Nephron (organoid): ENCODE measurements around the gene MFAP1.
"Not testable (repeated sequence)": the region's sequence is repeated elsewhere in the genome, so short reads cannot be mapped to it uniquely, and the experiment has no call there.

ENCODE experiments used
- H3K27ac Mint-ChIP-seq, 3 experiments: 2 replicates each; pipeline ENCODE4 v1.8.0; 2020; ENCODE audit warnings: mixed read lengths in 3 of 3, mild to moderate bottlenecking in 2 of 3, moderate library complexity in 1 of 3
- H3K27me3 Mint-ChIP-seq: 2 replicates; pipeline ENCODE4 v1.8.0; 2021; ENCODE audit warnings: low read depth, mild to moderate bottlenecking, moderate library complexity, mixed read lengths
- H3K36me3 Mint-ChIP-seq: 2 replicates; pipeline ENCODE4 v1.8.0; 2020; ENCODE audit warnings: low read depth, mixed read lengths
- H3K4me1 Mint-ChIP-seq: 2 replicates; pipeline ENCODE4 v1.8.0; 2020; ENCODE audit warnings: mixed read lengths
- H3K4me3 Mint-ChIP-seq, 3 experiments: 2 replicates each; pipeline ENCODE4 v1.8.0; 2020; ENCODE audit warnings: mild to moderate bottlenecking in 3 of 3, mixed read lengths in 3 of 3, moderate library complexity in 2 of 3
- H3K9me3 Mint-ChIP-seq: 2 replicates; pipeline ENCODE4 v1.8.0; 2020; ENCODE audit warnings: mixed read lengths
- CTCF ChIP-seq, 3 experiments: fragments of 200-600 bp; sonication (generic); IDR thresholded peaks; one replicate each; pipeline ENCODE4 v1.5.0; 2021; ENCODE audit warnings: antibody characterized with exemption in 3 of 3; ENCODE audit not compliant: unreplicated experiment in 3 of 3

The MFAP1 gene

GRCh38 chr15:43867096-43867495 lies 42.6 kb upstream of the MFAP1 start:
- H3K4me3 Mint-ChIP-seq = no peak overlapping the region
- H3K27me3 Mint-ChIP-seq = no peaks in the 10 kb centered on the region
- no peaks in the 10 kb centered on the region for H3K36me3 Mint-ChIP-seq
- H3K4me1 Mint-ChIP-seq = no peaks in the 10 kb centered on the region
- H3K27ac Mint-ChIP-seq = no peak overlapping the region
- no peak for TF ChIP-seq CTCF (IDR thresholded peaks at IDR 0.05; ENCODE audit: unreplicated experiment in 3 of 3)
- H3K9me3 Mint-ChIP-seq = no peaks in the 10 kb centered on the region

- H3K27ac Mint-ChIP-seq, H3K4me3 Mint-ChIP-seq, H3K4me1 Mint-ChIP-seq, H3K9me3 Mint-ChIP-seq, H3K27me3 Mint-ChIP-seq, H3K36me3 Mint-ChIP-seq: not testable (repeated sequence)
These were observed 42.1 kb upstream of the MFAP1 start for GRCh38 chr15:43866636-43867035.

- no peak overlapping the region for H3K27ac Mint-ChIP-seq
- H3K4me3 Mint-ChIP-seq = no peak overlapping the region
- no peak for TF ChIP-seq CTCF (IDR thresholded peaks at IDR 0.05; ENCODE audit: unreplicated experiment in 3 of 3)
- H3K27me3 Mint-ChIP-seq = no peaks in the 10 kb centered on the region
- no peaks in the 10 kb centered on the region for H3K9me3 Mint-ChIP-seq
- H3K4me1 Mint-ChIP-seq = no peaks in the 10 kb centered on the region
- H3K36me3 Mint-ChIP-seq = no peaks in the 10 kb centered on the region
These were observed 35.1 kb upstream of the MFAP1 start for GRCh38 chr15:43859546-43859945.

- peaks cover 12% of the 10 kb centered on the region for H3K36me3 Mint-ChIP-seq
- H3K27ac Mint-ChIP-seq = no peak overlapping the region
- no peaks in the 10 kb centered on the region for H3K4me1 Mint-ChIP-seq
- no peaks in the 10 kb centered on the region for H3K9me3 Mint-ChIP-seq
- H3K4me3 Mint-ChIP-seq = no peak overlapping the region
- no peak for TF ChIP-seq CTCF (IDR thresholded peaks at IDR 0.05; ENCODE audit: unreplicated experiment in 3 of 3)
- no peaks in the 10 kb centered on the region for H3K27me3 Mint-ChIP-seq
These were observed 30.3 kb upstream of the MFAP1 start for GRCh38 chr15:43854801-43855200.

- Mint-ChIP-seq H3K4me3 (no peak overlapping the region), H3K27ac (no peak overlapping the region), H3K4me1 (no peaks in the 10 kb centered on the region), H3K27me3 (no peaks in the 10 kb centered on the region), H3K36me3 (peaks cover 12% of the 10 kb centered on the region), H3K9me3 (no peaks in the 10 kb centered on the region)
- no peak for TF ChIP-seq CTCF (IDR thresholded peaks at IDR 0.05; ENCODE audit: unreplicated experiment in 3 of 3)
These were observed 28.1 kb upstream of the MFAP1 start for GRCh38 chr15:43852607-43853006.

GRCh38 chr15:43851251-43851650 lies 26.8 kb upstream of the MFAP1 start:
- peaks cover 12% of the 10 kb centered on the region for H3K36me3 Mint-ChIP-seq
- H3K27me3 Mint-ChIP-seq = no peaks in the 10 kb centered on the region
- H3K4me1 Mint-ChIP-seq = no peaks in the 10 kb centered on the region
- TF ChIP-seq CTCF (IDR thresholded peaks at IDR 0.05; ENCODE audit: unreplicated experiment in 3 of 3) = no peak
- no peaks in the 10 kb centered on the region for H3K9me3 Mint-ChIP-seq
- no peak overlapping the region for H3K27ac Mint-ChIP-seq
- H3K4me3 Mint-ChIP-seq = no peak overlapping the region
